ENCODE results near the gene GLP1R.

The GLP1R gene

DNA sequence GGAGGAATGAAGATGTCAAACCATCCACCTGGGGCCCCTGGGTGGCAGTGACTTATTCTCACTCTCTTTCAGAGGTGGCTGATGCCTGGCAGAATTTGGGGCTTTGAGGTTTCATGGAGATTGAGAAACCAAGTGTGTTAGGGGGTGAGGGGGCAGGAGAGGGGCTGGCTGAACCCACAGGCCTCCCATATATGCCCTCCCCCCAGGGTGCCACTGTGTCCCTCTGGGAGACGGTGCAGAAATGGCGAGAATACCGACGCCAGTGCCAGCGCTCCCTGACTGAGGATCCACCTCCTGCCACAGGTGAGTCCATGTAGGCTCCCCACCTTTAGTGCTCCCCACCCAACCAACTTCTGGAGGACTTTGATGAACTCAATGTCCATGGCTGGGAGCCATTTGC is 7.6 kb downstream of the GLP1R start:
- Histone ChIP-seq H3K18ac (ENCODE audit: low read length) (no peak overlapping the region), H3K4me2 (ENCODE audit: insufficient read depth, low read length, poor library complexity, severe bottlenecking) (no peak overlapping the region)

DNA sequence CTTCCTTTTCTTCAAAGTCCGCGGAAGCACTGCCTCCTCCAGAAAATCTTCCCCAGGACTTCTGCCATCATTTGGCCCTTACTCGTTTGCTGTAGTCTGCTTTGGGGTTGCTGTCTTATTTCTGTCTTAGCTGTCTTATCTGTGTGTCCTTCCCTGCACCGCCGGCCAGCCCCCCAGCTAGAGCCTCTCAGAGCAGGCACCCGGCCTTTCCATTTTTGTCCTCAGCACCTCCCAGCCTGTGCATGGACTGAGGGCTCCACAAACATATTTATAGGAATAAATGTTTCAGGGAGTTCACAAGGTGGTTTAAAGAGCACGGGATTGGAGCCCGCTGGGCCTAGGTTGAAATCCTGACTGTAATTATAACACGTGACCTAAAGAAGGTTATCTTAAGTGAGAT is 8.1 kb downstream of the GLP1R start:
- Histone ChIP-seq H3K23ac (ENCODE audit: low read depth, low read length, poor library complexity) (no peak overlapping the region), H3K27me3 (ENCODE audit: control insufficient read depth in 3 of 3, insufficient read depth in 3 of 3, low read depth in 1 of 3, low read length in 3 of 3) (peaks cover 0 to 64% (median 0%) of the 10 kb centered on the region in 3 experiments), H4K91ac (ENCODE audit: low read depth, low read length, poor library complexity) (no peak overlapping the region), H2BK5ac (ENCODE audit: low read length) (no peak overlapping the region), H2AK5ac (ENCODE audit: low read depth, low read length) (no peak overlapping the region), H3K14ac (ENCODE audit: low read length) (no peak overlapping the region), H3K4me1 (ENCODE audit: control insufficient read depth in 2 of 2, insufficient read depth in 1 of 2, low read depth in 1 of 2, low read length in 2 of 2) (peaks cover 0 to 6% of the 10 kb centered on the region in 2 donors), H3K18ac (ENCODE audit: low read length) (no peak overlapping the region), H3K4me2 (ENCODE audit: insufficient read depth, low read length, poor library complexity, severe bottlenecking) (no peak overlapping the region), H3K79me1 (ENCODE audit: low read depth, low read length) (no peaks in the 10 kb centered on the region), H2BK120ac (ENCODE audit: low read depth, low read length) (no peak overlapping the region), H2AFZ (ENCODE audit: low read length) (no peak overlapping the region), H2BK15ac (ENCODE audit: low read length) (no peak overlapping the region), H3K9ac (ENCODE audit: low read depth, low read length, poor library complexity) (no peak overlapping the region), H3K36me3 (replicated peaks in 1 of 2; ENCODE audit: control insufficient read depth in 2 of 2, insufficient read depth in 2 of 2, low read length in 2 of 2) (peaks cover 0 to 2% of the 10 kb centered on the region in 2 donors), H3K4me3 (ENCODE audit: low read length in 2 of 2) (no peak overlapping the region), H3K9me3 (replicated peaks in 1 of 2; ENCODE audit: control insufficient read depth in 2 of 2, insufficient read depth in 1 of 2, low read depth in 1 of 2, low read length in 2 of 2) (no peaks in the 10 kb centered on the region), H3K27ac (replicated peaks; ENCODE audit: low read length) (no peak overlapping the region), H4K8ac (ENCODE audit: low read depth, low read length) (no peak overlapping the region), H3K4ac (ENCODE audit: low read length) (no peak overlapping the region), H2BK12ac (ENCODE audit: low read length) (no peak overlapping the region)
- WGBS, 2 donors (ENCODE audit: extremely low coverage in 2 of 2, insufficient read length in 2 of 2, insufficient replicate concordance in 1 of 2): no CpG with 5 or more reads among the region's 9 CpGs
- no peak for DNase-seq (ENCODE audit: low spot score)

More for the DNA sequence above, 7.6 kb downstream of the GLP1R start:
- no peak overlapping the region for H2BK12ac ChIP-seq (ENCODE audit: low read length)
- H3K36me3 ChIP-seq (replicated peaks in 1 of 2; ENCODE audit: control insufficient read depth in 2 of 2, insufficient read depth in 2 of 2, low read length in 2 of 2): peaks cover 0 to 2% of the 10 kb centered on the region in 2 donors
- no peak overlapping the region for H3K27ac ChIP-seq (replicated peaks; ENCODE audit: low read length)
- no peak overlapping the region for H2BK5ac ChIP-seq (ENCODE audit: low read length)
- WGBS, 2 donors (ENCODE audit: extremely low coverage in 2 of 2, insufficient read length in 2 of 2, insufficient replicate concordance in 1 of 2): no CpG with 5 or more reads among the region's 5 CpGs
- H2BK15ac ChIP-seq (ENCODE audit: low read length): no peak overlapping the region
- no peak overlapping the region for H2AFZ ChIP-seq (ENCODE audit: low read length)
- no peak overlapping the region for H2BK120ac ChIP-seq (ENCODE audit: low read depth, low read length)
- H4K91ac ChIP-seq (ENCODE audit: low read depth, low read length, poor library complexity): no peak overlapping the region
- H3K14ac ChIP-seq (ENCODE audit: low read length): no peak overlapping the region
- H3K27me3 ChIP-seq (ENCODE audit: control insufficient read depth in 3 of 3, insufficient read depth in 3 of 3, low read depth in 1 of 3, low read length in 3 of 3): peaks cover 0 to 64% (median 0%) of the 10 kb centered on the region in 3 experiments
- H3K9me3 ChIP-seq (replicated peaks in 1 of 2; ENCODE audit: control insufficient read depth in 2 of 2, insufficient read depth in 1 of 2, low read depth in 1 of 2, low read length in 2 of 2): no peaks in the 10 kb centered on the region
- no peak overlapping the region for H3K4me3 ChIP-seq (ENCODE audit: low read length in 2 of 2)
- H4K8ac ChIP-seq (ENCODE audit: low read depth, low read length): no peak overlapping the region
- H3K79me1 ChIP-seq (ENCODE audit: low read depth, low read length): no peaks in the 10 kb centered on the region
- H3K4me1 ChIP-seq (ENCODE audit: control insufficient read depth in 2 of 2, insufficient read depth in 1 of 2, low read depth in 1 of 2, low read length in 2 of 2): peaks cover 0 to 6% of the 10 kb centered on the region in 2 donors
- H3K9ac ChIP-seq (ENCODE audit: low read depth, low read length, poor library complexity): no peak overlapping the region
- H3K4ac ChIP-seq (ENCODE audit: low read length): no peak overlapping the region
- H2AK5ac ChIP-seq (ENCODE audit: low read depth, low read length): no peak overlapping the region
- H3K23ac ChIP-seq (ENCODE audit: low read depth, low read length, poor library complexity): no peak overlapping the region
- DNase-seq (ENCODE audit: low spot score): no peak

DNA sequence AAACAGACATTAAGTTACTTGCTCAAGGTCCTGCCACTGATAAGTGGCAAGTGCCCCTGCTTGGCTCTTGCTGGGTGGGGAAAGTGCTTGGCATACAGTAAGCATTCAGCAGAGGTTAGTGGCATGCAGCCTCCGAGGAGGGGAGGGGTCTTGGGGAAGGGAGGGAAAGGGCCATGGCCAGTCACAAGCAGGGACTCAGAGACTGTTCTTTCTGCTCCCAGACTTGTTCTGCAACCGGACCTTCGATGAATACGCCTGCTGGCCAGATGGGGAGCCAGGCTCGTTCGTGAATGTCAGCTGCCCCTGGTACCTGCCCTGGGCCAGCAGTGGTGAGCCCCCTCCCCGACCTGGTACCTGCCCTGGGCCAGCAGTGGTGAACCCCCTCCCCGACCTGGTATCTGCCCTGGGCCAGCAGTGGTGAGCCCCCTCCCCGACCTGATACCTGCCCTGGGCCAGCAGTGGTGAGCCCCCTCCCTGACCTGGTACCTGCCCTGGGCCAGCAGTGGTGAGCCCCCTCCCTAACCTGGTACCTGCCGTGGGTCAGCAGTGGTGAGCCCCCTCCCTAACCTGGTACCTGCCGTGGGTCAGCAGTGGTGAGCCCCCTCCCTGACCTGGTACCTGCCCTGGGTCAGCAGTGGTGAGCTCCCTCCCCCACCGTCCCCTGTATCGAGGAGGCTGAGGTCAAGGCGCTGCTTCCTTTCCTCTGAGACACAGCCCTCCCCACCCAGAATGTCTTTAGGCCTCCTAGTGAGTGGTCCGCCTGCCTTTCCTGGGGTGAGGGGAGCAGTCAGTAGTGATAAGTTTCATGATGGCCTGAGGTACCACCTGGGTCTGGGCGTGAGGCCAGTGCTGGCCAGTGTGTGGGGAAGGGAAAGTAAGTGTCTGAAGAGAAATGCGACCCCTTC is 8.9 kb downstream of the GLP1R start:
- Histone ChIP-seq H3K79me1 (ENCODE audit: low read depth, low read length) (no peaks in the 10 kb centered on the region), H3K27me3 (ENCODE audit: control insufficient read depth in 3 of 3, insufficient read depth in 3 of 3, low read depth in 1 of 3, low read length in 3 of 3) (peaks cover 0 to 65% (median 0%) of the 10 kb centered on the region in 3 experiments), H3K9ac (ENCODE audit: low read depth, low read length, poor library complexity) (peak overlapping the region; percentile 12), H3K36me3 (replicated peaks in 1 of 2; ENCODE audit: control insufficient read depth in 2 of 2, insufficient read depth in 2 of 2, low read length in 2 of 2) (peaks cover 0 to 2% of the 10 kb centered on the region in 2 donors), H3K4ac (ENCODE audit: low read length) (no peak overlapping the region), H3K4me3 (ENCODE audit: low read length in 2 of 2) (no peak overlapping the region), H2AFZ (ENCODE audit: low read length) (no peak overlapping the region), H2BK15ac (ENCODE audit: low read length) (no peak overlapping the region), H3K18ac (ENCODE audit: low read length) (no peak overlapping the region), H3K4me2 (ENCODE audit: insufficient read depth, low read length, poor library complexity, severe bottlenecking) (no peak overlapping the region), H4K8ac (ENCODE audit: low read depth, low read length) (no peak overlapping the region), H2BK12ac (ENCODE audit: low read length) (no peak overlapping the region), H3K4me1 (ENCODE audit: control insufficient read depth in 2 of 2, insufficient read depth in 1 of 2, low read depth in 1 of 2, low read length in 2 of 2) (peaks cover 0 to 6% of the 10 kb centered on the region in 2 donors), H2BK5ac (ENCODE audit: low read length) (no peak overlapping the region), H3K14ac (ENCODE audit: low read length) (no peak overlapping the region), H4K91ac (ENCODE audit: low read depth, low read length, poor library complexity) (no peak overlapping the region), H3K27ac (replicated peaks; ENCODE audit: low read length) (no peak overlapping the region), H2AK5ac (ENCODE audit: low read depth, low read length) (no peak overlapping the region), H3K23ac (ENCODE audit: low read depth, low read length, poor library complexity) (no peak overlapping the region), H2BK120ac (ENCODE audit: low read depth, low read length) (no peak overlapping the region), H3K9me3 (replicated peaks in 1 of 2; ENCODE audit: control insufficient read depth in 2 of 2, insufficient read depth in 1 of 2, low read depth in 1 of 2, low read length in 2 of 2) (no peaks in the 10 kb centered on the region)
- no CpG with 5 or more reads among the region's 17 CpGs for WGBS, 2 donors (ENCODE audit: extremely low coverage in 2 of 2, insufficient read length in 2 of 2, insufficient replicate concordance in 1 of 2)
- DNase-seq (ENCODE audit: low spot score): no peak

- no peak overlapping the region for H3K4me2 ChIP-seq (ENCODE audit: insufficient read depth, low read length, poor library complexity, severe bottlenecking)
- H2BK15ac ChIP-seq (ENCODE audit: low read length): no peak overlapping the region
- H3K23ac ChIP-seq (ENCODE audit: low read depth, low read length, poor library complexity): no peak overlapping the region
- DNase-seq (ENCODE audit: low spot score): no peak
- H2BK5ac ChIP-seq (ENCODE audit: low read length): no peak overlapping the region
- H3K4me1 ChIP-seq (ENCODE audit: control insufficient read depth in 2 of 2, insufficient read depth in 1 of 2, low read depth in 1 of 2, low read length in 2 of 2): peaks cover 0 to 5% of the 10 kb centered on the region in 2 donors
- H2BK12ac ChIP-seq (ENCODE audit: low read length): no peak overlapping the region
- no peak overlapping the region for H4K91ac ChIP-seq (ENCODE audit: low read depth, low read length, poor library complexity)
- H3K9ac ChIP-seq (ENCODE audit: low read depth, low read length, poor library complexity): no peak overlapping the region
- H3K36me3 ChIP-seq (replicated peaks in 1 of 2; ENCODE audit: control insufficient read depth in 2 of 2, insufficient read depth in 2 of 2, low read length in 2 of 2): peaks cover 0 to 2% of the 10 kb centered on the region in 2 donors
- no peak overlapping the region for H3K4ac ChIP-seq (ENCODE audit: low read length)
- H3K4me3 ChIP-seq (ENCODE audit: low read length in 2 of 2): no peak overlapping the region
- H4K8ac ChIP-seq (ENCODE audit: low read depth, low read length): no peak overlapping the region
- H3K14ac ChIP-seq (ENCODE audit: low read length): no peak overlapping the region
- peaks cover 0 to 64% (median 0%) of the 10 kb centered on the region in 3 experiments for H3K27me3 ChIP-seq (ENCODE audit: control insufficient read depth in 3 of 3, insufficient read depth in 3 of 3, low read depth in 1 of 3, low read length in 3 of 3)
- H2AK5ac ChIP-seq (ENCODE audit: low read depth, low read length): no peak overlapping the region
- H3K18ac ChIP-seq (ENCODE audit: low read length): no peak overlapping the region
- no peaks in the 10 kb centered on the region for H3K79me1 ChIP-seq (ENCODE audit: low read depth, low read length)
- H3K27ac ChIP-seq (replicated peaks; ENCODE audit: low read length): no peak overlapping the region
- no peak overlapping the region for H2BK120ac ChIP-seq (ENCODE audit: low read depth, low read length)
- H2AFZ ChIP-seq (ENCODE audit: low read length): no peak overlapping the region
- no CpG with 5 or more reads among the region's 6 CpGs for WGBS, 2 donors (ENCODE audit: extremely low coverage in 2 of 2, insufficient read length in 2 of 2, insufficient replicate concordance in 1 of 2)
- no peaks in the 10 kb centered on the region for H3K9me3 ChIP-seq (replicated peaks in 1 of 2; ENCODE audit: control insufficient read depth in 2 of 2, insufficient read depth in 1 of 2, low read depth in 1 of 2, low read length in 2 of 2)
These were observed 10.0 kb downstream of the GLP1R start for GRCh38 chr6:39058471-39059147.
